ENCODE results near the gene RTP5.
"Not testable (repeated sequence)": the region's sequence is repeated elsewhere in the genome, so short reads cannot be mapped to it uniquely, and the experiment has no call there.

The RTP5 gene

DNA sequence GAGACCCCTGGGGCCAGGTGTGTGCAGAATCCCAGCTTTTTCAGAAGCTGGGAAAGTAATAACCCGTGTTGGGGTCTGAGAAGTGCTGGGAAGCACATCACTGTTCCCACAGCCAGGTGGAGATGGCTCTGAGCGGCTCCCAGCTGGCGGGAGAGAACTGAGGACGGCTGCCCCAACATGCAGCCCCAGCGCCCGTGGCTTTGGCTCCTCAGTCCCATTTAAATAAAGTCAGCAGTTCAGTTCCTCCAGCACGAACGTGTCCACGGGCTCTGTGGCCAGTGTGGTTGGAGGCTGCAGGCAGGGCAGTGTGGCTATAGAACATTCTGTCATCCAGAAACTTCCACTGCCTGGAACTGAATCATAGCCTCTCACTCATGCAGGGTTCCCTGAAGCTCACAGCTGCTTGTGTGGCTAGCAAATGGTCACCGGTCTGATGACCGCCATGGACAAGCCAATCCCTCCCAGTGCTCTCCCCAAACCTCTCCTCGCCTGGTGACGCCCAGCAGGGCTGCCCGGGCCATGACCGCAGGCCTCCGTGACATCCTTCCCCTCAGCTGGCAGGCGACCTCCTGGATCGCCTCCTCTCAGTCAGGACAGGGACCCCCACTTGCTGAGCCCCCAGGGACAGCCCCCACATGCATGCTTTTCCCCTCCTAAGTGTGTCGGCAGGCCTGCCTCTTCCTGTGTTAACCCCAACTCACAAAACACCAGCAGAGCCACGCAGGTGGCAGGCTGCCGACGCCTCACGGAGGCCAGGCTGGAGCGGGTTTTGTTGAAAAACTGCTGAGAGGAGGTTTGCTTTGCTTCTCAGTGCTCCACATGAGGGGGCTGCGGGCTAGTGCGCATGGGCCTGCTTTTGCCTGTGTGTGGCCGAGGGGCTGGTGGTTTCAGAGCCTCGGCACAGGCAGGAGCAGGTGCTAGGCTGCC lies 1.3 kb downstream of the RTP5 start:
- DNase-seq (ENCODE audit: low read depth in 2 of 2) = no peak

DNA sequence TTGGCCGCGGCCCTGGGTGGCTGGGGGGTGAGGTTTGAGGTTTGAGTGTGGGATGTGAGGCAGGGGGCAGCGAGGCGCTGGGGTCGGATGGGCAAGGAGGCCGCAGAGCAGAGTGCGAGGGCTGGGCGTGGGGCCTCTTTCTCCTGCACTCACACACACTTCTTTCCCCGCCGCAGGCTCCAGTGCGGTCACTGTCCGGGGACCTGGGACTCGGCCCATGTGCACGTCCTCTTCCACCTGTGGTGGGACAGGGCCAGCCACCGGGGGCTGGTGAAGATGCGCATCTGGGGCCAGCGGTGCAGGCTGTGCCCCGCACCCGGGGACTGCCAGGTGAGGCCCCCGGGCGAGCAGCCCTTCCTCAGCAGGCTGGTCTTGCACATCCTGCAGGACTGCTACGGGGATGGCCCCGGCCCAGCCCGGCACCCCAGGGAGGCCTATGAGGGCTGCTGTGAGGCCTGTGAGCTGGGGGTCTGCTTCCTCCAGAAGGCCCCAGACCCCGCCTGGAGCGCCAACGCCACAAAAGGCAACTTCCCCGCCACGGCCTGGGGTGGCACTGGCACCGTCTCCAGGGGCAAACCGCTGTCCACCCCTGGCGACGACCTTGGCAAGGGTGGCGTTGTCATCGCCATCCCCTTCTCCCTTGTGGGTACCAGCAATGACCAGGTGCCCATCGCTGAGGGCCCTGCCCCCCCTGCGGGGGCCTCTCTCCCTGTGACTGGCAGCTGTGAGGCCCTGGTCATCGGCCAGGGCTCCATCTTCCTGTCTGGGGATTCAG lies 2.2 kb downstream of the RTP5 start:
- DNase-seq (ENCODE audit: low read depth in 2 of 2) = no peak

- DNase-seq (ENCODE audit: low read depth in 2 of 2) = no peak
These were observed 2.7 kb downstream of the RTP5 start for GRCh38 chr2:241872313-241872642.

- DNase-seq (ENCODE audit: low read depth in 2 of 2) = no peak
These were observed 3.7 kb downstream of the RTP5 start for GRCh38 chr2:241873081-241873802.

GRCh38 chr2:241873803-241874110 lies 4.2 kb downstream of the RTP5 start:
- DNase-seq (ENCODE audit: low read depth in 2 of 2) = no peak

GRCh38 chr2:241874277-241874925 lies 4.9 kb downstream of the RTP5 start:
- no peak for DNase-seq (ENCODE audit: low read depth in 2 of 2)

- not testable (repeated sequence) for DNase-seq (ENCODE audit: low read depth in 2 of 2)
These were observed 6.4 kb downstream of the RTP5 start for GRCh38 chr2:241875754-241876527.

GRCh38 chr2:241876528-241877196 lies 7.1 kb downstream of the RTP5 start:
- DNase-seq (ENCODE audit: low read depth in 2 of 2) = no peak

DNA sequence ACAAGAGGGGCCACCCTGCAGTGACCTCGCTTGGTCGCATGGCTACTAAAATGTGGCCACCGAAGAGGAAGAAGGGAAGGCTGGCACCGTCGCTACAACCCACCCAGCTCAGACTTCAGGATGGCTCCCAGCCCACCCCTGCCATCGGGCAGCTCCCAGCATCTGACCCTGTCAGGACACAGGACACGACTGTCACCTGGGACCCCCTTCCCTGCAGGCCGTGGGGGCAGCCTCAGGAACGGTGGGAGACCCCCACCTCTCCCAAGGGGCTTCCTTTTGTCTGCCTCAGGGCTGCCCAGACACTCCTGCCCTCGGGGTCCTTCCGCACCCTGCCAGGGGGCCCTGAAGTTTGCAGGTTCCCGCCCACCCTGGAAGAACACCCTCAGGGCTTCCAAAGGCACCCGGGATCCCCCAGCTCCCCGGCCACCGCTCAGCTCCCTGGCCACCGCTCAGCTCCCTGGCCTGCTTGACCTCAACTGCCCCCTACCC lies 7.7 kb downstream of the RTP5 start:
- DNase-seq (ENCODE audit: low read depth in 2 of 2) = no peak

DNA sequence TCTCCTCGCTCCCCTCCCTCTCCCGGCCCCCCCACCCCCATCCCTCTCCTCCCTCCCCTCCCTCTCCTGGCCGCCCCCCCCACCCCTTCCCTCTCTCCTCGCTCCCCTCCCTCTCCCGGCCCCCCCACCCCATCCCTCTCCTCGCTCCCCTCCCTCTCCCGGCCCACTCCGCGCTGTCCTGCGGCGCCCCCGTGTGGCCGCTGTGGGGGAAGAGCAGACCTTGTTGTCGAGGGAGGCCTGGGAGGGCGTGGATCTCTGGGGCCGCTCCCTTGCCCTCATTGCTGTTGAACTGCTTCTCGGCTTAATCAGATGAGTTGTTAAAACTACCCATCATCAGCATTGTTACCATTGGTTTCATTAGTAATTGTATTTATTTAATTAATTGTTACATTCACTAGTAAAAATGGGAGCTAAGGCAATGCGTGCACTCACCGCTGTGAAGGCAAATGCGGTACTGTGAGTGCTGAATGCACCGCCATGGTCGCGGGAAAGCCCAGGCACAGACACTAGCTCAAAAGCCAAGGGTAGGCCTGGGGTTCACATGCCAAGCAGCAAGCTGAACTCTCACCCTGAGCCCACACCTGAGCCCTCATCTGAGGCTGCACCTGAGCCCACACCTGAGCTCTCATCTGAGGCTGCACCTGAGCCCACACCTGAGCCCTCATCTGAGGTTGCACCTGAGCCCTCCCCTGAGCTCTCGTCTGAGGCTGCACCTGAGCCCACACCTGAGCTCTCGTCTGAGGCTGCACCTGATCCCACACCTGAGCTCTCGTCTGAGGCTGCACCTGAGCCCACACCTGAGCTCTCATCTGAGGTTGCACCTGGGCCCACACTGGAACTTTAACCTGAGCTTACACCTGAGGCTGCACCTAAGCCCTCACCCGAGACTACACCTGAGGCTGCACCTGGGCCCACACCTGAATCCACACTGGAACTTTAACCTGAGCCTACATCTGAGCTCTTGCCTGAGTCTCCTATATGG lies 8.8 kb downstream of the RTP5 start:
- peak; percentile 59 to 68 for DNase-seq (ENCODE audit: low read depth in 2 of 2)

GRCh38 chr2:241879326-241879725 lies 9.8 kb downstream of the RTP5 start:
- no peak for DNase-seq (ENCODE audit: low read depth in 2 of 2)

- DNase-seq (ENCODE audit: low read depth in 2 of 2) = no peak
These were observed 11.0 kb downstream of the RTP5 start for GRCh38 chr2:241880311-241881073.

- peak; percentile 65 to 70 for DNase-seq (ENCODE audit: low read depth in 2 of 2)
These were observed 12.6 kb downstream of the RTP5 start for GRCh38 chr2:241882091-241882625.

DNA sequence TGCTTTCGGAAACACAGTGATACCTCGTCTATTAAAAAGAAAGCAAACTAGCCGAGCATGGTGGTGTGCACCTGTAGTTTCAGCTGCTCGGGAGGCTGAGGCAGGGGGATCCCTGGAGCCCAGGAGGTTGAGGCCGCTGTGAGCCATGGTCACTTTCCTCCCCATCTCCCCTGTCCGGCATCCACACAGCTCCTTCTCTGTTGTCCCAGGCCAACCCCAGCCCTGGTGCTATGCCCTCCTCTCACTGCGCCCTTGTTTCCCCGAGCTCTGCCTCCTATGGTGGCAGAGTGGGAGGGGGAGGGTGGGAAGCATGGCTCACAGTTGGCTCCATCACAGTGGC lies 15.4 kb downstream of the RTP5 start:
- no peak for DNase-seq (ENCODE audit: low read depth in 2 of 2)

DNA sequence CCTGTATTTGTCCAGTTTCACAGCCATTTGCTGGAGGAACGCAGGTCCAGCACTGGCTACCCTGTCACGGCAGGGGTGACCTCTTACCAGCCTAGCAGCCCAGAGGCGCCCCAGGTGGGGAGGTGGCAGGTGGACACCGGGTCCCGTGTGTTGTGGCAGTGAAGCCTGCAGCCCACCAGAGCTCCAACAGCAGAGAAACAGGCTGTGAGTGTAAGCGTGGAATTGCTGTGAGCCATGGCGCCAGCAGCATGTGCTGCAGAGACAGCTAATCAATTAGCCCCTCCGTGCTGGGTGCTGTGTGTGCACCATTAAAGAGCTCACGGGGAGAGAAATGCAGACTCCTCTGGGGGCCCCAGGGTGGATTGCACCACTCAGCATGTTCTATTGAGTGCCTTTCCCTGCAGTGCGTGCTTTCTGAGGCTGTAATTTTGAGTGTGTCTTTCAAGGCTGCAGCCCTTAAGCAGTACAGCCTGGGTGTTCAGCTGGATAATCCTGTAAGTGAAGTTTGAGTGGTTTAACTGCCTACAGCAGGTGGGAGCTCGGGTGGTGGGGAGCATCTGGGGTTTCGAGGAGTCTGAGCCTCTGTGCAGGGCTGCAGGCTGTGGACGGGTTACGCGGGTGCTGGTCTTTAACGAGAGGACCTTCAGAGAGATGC lies 15.9 kb downstream of the RTP5 start:
- no peak for DNase-seq (ENCODE audit: low read depth in 2 of 2)

GRCh38 chr2:241885946-241886643 lies 16.6 kb downstream of the RTP5 start:
- DNase-seq (ENCODE audit: low read depth in 2 of 2) = no peak

DNA sequence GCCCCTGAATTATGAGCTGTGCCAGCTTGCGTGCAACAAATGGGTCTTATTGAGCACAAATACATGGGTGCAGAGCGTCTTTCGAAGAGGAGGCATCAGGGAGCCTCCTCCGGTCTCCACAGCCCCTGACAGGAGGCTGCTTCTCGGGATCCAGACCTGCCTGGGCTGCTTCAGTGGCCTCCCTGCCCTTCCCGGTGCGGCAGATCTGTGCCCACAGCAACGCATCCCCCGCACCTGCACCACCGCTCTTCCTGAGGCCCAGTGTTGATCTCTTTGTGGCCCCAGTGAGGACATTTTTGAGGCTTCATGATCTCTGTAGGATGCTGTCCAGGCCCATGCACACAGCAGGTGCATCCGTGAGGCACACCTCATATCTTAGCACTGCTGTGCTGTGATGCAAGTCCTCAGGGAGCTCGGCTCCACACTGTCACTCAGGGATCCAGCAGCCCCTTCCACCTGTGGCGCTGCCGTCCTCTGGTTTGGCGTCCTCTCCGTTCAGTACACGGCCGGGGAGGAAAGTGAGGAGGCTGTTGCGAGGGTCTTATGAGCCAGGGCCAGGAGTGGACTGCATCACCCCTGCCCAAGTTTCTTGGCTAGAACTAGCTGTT lies 17.4 kb downstream of the RTP5 start:
- no peak for DNase-seq (ENCODE audit: low read depth in 2 of 2)

Data from stimulated activated CD8-positive, alpha-beta memory T cell treated with anti-CD3 and anti-CD28 coated beads, Interleukin-15, amount 100 ng/mL, for 48 hours (primary cell).